ENCODE measurements around the gene MYO5C.

MYO5C gene

DNA sequence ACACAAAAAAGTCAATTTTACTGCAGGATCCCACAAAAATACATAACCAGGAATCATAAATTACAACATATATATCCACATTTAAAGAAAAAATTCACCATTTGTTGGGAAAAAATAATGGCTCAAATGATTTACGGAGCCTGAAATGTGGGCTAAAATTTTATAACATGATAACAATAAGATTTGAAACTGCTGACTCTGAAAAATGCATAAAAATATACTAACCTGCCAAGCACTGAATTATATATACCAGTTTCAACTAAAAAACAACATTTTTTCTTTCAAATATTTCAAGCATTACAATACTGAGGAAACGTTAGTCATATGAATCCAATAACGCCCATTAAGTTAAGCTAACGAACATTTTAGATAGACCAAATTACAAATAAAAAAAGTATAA is 12.2 kb upstream of the MYO5C start:
- no peak for TF ChIP-seq ZFX (IDR thresholded peaks at IDR 0.05)
- TF ChIP-seq, protein P1, sequence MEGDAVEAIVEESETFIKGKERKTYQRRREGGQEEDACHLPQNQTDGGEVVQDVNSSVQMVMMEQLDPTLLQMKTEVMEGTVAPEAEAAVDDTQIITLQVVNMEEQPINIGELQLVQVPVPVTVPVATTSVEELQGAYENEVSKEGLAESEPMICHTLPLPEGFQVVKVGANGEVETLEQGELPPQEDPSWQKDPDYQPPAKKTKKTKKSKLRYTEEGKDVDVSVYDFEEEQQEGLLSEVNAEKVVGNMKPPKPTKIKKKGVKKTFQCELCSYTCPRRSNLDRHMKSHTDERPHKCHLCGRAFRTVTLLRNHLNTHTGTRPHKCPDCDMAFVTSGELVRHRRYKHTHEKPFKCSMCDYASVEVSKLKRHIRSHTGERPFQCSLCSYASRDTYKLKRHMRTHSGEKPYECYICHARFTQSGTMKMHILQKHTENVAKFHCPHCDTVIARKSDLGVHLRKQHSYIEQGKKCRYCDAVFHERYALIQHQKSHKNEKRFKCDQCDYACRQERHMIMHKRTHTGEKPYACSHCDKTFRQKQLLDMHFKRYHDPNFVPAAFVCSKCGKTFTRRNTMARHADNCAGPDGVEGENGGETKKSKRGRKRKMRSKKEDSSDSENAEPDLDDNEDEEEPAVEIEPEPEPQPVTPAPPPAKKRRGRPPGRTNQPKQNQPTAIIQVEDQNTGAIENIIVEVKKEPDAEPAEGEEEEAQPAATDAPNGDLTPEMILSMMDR (conservative IDR thresholded peaks at IDR 0.05) = no peak
- no peak overlapping the region for H3K27ac ChIP-seq

DNA sequence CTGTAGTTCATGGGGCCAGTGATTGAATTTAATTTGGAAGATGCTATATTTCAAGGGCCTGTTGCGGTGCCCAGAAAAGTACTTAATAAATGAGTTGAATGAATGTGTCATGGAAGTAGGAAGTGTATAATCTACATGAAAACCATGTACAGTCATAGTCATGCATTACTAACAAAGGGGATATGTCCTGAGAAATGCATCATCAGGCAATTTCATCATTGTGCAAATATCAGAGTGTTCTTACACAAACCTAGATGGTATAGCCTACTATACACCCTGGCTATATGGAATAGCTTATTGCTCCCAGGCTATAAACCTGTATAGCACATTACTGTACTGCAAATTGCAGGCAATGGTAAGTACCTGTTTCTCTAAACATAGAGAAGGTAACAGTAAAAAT is 10.7 kb upstream of the MYO5C start:
- no peak overlapping the region for H3K27ac ChIP-seq
- TF ChIP-seq, protein P1 (conservative IDR thresholded peaks at IDR 0.05) = no peak
- TF ChIP-seq ZFX (IDR thresholded peaks at IDR 0.05) = no peak

DNA sequence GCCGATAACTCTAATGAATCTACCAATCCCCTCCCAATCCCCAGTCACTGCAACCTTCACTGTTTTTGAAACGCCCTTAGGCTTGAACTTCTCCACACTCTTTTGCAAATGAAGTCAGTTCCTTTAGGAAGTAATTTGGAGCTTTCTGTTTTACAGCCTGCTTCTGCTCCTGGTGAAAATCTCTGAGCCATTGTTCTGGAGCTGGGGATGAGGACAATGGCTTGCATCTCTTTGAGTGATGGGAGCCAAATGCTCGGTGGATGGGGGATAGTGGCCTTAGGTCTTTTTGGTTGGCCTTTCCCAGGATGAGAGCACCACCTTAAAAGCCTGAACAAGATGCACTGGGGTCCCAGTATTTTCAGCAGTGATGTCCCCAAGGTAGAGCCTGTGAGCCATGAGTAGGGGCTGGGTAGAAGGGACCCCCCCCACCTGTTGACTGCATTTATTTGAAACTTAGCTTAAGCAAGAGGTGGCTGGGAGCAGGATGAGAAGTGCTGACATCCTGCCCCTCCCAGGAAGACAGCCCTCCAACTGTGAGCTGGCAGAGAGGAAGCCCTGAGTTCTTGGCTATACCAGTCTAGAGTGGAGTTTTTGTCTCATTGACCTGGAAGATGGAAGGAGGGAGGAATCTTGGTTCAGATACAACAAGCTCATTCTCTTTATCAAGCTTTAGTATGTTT is 7.6 kb upstream of the MYO5C start:
- H3K27ac ChIP-seq = no peak overlapping the region
- TF ChIP-seq, protein P1 (conservative IDR thresholded peaks at IDR 0.05) = no peak
- no peak for TF ChIP-seq ZFX (IDR thresholded peaks at IDR 0.05)

DNA sequence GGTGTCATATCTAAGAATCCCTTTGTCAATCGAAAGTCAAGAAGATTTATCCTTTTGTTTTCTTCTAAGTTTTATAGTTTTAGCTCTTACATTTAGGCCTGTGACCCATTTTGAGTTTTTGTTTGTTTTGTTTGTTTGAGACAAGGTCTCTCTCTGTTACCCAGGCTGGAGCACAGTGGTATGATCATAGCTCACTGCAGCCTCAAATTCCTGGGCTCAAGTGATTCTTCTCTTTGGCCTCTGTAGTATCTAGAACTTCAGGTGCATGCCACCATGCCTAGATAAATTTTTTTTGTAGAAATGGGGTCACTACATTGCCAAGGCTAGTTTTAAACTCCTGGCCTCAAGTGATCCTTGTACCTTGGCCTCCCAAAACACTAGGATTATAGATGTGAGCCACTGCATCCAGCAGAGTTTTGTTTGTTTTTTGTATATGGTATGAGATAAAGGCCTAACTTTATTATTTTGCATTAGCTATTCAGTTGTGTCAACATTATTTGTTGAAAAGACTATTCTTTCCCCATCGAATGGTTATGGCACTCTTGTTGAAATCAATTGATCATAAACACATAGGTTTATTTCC is 5.8 kb upstream of the MYO5C start:
- no peak overlapping the region for H3K27ac ChIP-seq
- TF ChIP-seq, protein P1 (conservative IDR thresholded peaks at IDR 0.05) = no peak
- no peak for TF ChIP-seq ZFX (IDR thresholded peaks at IDR 0.05)

DNA sequence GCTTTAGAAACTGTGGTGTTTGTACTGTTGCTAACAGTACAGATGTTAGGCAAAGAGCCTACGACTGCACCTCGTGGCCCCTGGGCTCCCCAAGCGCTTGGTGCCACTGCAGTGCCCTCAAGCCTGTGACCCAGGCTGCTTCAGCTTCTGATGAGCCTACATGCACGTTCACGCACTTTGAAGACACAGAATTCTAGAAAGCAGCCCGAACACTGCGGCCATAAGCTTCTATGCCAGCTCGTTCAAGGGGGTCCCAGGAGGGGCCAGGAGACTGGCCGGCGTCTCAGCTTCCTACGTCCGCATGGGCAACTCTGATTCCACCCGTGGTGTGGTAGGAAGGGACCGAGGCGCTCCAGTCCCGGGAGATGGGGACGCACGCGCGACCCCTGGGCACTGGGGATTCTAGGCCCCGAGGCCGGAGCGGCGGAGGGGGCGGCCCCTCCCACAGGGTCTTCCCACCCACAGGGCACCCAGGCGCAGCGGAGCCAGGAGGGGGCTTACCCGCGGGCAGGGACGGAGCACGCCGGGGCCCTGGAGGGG is 653 bp downstream of the MYO5C start:
- H3K27ac ChIP-seq = peak overlapping the region; percentile 91
- TF ChIP-seq, protein P1 (conservative IDR thresholded peaks at IDR 0.05) = no peak
- no peak for TF ChIP-seq ZFX (IDR thresholded peaks at IDR 0.05)

DNA sequence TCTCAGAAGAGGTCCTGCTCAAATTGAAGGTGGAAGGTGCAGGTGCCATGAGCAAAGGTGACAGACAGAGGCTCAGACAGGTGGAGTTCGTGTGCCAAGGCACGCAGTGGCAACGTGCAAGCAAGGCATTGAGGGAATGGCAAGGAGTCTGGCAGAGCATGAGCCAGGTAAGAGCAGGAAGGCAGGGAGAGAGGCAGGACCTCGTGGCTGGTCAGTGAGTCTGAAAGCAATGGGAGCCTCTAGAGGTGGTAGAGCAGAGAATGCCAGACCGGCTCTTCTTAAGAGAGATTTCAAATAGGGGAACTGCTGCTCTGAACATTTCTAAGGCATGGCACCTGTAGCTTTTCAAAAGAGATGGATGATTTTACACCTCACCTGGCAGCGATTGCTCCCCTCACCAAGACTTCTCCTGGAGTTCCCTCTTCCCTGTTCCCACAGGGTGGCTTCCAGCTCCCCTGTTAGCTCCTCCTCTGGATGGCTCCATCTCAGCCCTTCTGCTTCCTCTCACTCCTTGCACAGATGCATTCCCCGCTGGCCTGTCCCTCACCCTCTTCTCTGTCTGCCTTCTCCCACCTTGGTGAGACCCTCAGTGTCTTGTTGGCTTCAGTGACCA is 2.7 kb downstream of the MYO5C start:
- H3K27ac ChIP-seq = no peak overlapping the region
- TF ChIP-seq ZFX (IDR thresholded peaks at IDR 0.05) = no peak
- TF ChIP-seq, protein P1 (conservative IDR thresholded peaks at IDR 0.05) = no peak

DNA sequence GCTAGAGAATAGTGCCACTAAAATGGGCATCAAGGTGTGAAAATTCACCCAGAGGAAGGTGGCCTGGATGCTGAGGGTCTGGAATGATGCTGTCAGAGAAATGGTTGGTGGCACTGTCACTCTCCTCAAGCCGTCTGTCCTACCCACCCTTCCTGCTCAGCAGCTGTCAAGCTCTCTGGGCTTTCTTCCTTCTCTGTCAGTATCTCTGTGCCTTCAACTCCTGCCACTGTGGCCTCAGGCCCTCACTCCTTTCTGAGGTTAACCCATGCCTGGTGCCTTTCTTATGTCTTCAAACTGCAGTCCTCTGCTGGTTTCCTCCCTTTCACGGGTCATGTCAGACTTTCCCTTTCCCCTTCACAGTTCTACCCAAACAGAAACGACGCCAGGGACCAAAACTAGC is 4.4 kb downstream of the MYO5C start:
- no peak for TF ChIP-seq ZFX (IDR thresholded peaks at IDR 0.05)
- TF ChIP-seq, protein P1 (conservative IDR thresholded peaks at IDR 0.05) = no peak
- peak overlapping the region; percentile 27 for H3K27ac ChIP-seq
